GM12873 (cell line): ENCODE data around the gene ADAT3.

Experiments
- TF ChIP-seq, protein P1 (sequence below): IDR thresholded peaks from 2 replicates; pipeline ENCODE4 v1.5.1; 2012; ENCODE audit warnings: low read depth, mild to moderate bottlenecking, moderate library complexity, low read length, control low read depth; ENCODE audit not compliant: insufficient read depth; ENCODE audit errors: missing control alignments

The ADAT3 gene

GRCh38 chr19:1935484-1936208 lies 30.4 kb downstream of the ADAT3 start:
- TF ChIP-seq, protein P1, sequence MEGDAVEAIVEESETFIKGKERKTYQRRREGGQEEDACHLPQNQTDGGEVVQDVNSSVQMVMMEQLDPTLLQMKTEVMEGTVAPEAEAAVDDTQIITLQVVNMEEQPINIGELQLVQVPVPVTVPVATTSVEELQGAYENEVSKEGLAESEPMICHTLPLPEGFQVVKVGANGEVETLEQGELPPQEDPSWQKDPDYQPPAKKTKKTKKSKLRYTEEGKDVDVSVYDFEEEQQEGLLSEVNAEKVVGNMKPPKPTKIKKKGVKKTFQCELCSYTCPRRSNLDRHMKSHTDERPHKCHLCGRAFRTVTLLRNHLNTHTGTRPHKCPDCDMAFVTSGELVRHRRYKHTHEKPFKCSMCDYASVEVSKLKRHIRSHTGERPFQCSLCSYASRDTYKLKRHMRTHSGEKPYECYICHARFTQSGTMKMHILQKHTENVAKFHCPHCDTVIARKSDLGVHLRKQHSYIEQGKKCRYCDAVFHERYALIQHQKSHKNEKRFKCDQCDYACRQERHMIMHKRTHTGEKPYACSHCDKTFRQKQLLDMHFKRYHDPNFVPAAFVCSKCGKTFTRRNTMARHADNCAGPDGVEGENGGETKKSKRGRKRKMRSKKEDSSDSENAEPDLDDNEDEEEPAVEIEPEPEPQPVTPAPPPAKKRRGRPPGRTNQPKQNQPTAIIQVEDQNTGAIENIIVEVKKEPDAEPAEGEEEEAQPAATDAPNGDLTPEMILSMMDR: no peak

DNA sequence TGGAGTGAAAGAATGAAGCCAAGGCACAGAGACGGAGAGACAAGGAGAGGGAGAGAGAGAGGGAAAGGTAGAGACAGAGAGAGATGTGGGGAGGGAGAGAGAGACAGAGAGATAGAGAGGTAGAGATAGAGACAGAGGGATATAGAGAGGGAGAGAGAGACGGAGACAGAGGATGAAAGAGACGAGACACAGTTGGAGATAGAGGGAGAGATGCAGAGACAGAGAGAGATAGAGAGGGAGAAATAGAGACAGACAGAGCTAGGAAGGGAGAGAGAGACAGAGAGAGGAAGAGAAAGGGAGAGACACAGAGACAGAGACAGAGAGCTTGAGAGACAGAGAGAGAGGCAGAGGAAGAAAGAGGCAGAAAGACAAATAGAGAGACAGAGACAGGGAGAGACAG lies 31.2 kb downstream of the ADAT3 start:
- TF ChIP-seq, protein P1: no peak

DNA sequence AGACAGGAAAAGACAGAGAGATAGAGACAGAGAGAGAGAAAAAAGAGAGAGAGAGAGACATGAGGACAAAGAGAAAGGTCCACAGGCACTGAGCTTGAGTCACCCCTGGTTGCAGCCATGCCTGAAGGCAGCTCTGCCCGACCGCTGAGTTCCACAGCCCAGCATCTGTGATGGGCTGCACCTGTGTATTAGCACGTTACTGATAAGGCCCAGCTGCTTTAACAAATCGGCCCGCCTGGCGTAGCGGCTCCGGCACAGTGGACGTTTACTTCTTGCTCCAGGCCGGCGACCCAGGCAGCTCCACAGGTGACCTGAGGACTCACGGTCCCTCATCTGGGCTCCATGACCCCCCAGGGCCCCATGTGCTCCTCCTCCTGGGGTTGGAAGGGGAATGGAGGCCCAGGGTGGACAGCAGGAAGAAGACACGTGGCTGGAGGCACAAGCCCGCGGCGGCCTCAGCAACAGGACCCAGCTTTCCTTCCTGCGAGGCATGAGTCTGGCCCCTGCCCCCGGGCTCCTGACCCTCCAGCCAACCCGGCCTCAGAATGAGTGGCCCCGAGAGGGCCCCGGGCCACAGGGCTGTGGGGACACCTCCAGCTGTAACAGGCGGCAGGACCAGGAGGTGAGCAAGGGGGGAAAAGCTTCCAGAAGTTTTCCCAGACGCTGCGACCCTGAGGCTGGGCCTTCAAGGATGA lies 31.9 kb downstream of the ADAT3 start:
- TF ChIP-seq, protein P1: no peak

DNA sequence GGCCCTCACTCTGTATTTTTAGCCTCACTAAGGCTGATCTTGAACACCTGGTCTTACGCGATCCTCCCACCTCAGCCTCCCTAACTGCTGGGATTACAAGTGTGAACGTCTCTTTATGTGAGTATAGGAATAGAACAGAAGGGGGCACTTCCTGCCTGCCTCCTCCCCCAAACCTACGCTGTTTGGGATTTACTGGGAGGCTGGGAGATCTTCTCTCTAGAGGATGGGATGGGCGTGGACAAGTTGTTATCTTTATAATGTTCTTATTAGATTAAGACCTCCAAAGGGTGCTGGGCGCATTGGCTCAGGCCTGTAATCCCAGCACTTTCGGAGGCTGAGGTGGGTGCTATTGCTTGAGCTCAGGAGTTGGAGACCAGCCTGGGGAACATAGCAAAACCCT lies 32.9 kb downstream of the ADAT3 start:
- TF ChIP-seq, protein P1: no peak

DNA sequence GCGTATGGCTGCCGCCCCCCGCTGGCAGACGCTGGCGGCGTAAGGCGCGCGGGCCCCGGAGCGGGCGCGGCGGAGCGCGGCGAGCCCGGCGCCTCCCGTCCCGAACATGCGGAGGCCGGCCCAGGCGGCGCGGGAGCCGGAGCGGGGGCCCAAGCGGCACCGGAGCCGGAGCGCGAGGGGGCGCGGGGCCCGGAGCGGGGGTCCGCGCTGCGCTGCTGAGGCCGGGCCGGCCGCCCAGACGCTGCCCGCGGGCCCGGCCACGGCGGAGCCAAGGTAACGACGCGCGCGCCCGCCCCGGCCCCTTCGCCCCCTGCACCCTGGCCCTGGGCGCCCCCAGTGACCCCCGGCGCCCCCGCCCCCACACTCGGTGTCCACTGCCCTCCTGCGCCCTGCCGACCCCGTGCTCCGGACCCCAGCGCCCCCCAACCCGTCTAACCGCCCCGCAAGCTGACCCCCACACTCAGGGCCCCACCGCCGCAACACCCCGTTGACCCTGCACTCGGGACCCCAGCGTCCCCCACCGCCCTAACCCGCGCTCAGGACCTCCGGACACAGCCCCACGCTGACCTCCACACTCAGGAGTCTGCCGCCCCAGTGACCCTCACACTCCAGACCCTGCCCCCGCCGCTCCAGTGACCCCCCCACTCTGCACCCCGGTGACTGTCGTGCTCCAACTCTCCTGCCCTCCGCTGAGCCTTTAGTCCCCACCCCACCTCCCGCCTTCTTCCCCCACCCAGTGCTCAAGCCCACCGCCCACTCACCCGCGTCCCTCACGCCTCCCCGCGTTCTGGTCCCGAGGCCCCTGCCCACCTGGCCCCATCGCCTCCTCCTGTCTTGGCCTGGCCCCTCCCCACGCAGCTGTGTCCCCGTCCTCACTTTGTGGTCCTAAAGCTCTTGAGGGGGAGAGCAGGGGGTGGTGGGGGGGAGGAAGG lies 36.2 kb downstream of the ADAT3 start, which contains the start of gene CSNK1G2:
CSNK1G2 (plus strand) TSS at position 27 of the 932 bp plus-strand sequence. CDS start 28,601 bp downstream, outside the sequence.
- TF ChIP-seq, protein P1: peak; percentile 13

GRCh38 chr19:1942078-1942933 lies 37.1 kb downstream of the ADAT3 start:
- TF ChIP-seq, protein P1: no peak
